Activated CD4-positive, alpha-beta memory T cell treated with anti-CD3 and anti-CD28 coated beads for 36 hours (primary cell): Measurements from ENCODE around the gene OPRPN. TPM values are rescaled to one million over a fixed set of nuclear protein-coding genes. Genes with fewer than 3 reads are reported as not detected.

Experiments
- CTCF ChIA-PET: fragments of 350-600 bp; sonication (Branson Sonifier 250); formaldehyde crosslinking; loops from one replicate; lab custom pipeline; 2021; ENCODE audit warnings: antibody characterized with exemption, inconsistent platforms; lab: Charles Lee
- POLR2A ChIA-PET: fragments of 350-600 bp; sonication (Branson Sonifier 250); formaldehyde crosslinking; loops from one replicate; lab custom pipeline; 2021; ENCODE audit warnings: antibody characterized with exemption; lab: Charles Lee
- DNase-seq: peaks from one replicate; pipeline ENCODE4 v3.0.0-alpha.2; 2020
- H3K27ac Mint-ChIP-seq: one replicate; pipeline ENCODE4 v1.8.0; 2021; ENCODE audit warnings: mixed read lengths
- H3K27me3 Mint-ChIP-seq: one replicate; pipeline ENCODE4 v1.8.0; 2021; ENCODE audit warnings: mixed read lengths
- H3K36me3 Mint-ChIP-seq: one replicate; pipeline ENCODE4 v1.8.0; 2021; ENCODE audit warnings: mixed read lengths
- H3K4me1 Mint-ChIP-seq: one replicate; pipeline ENCODE4 v1.8.0; 2021; ENCODE audit warnings: low read depth, mixed read lengths
- H3K4me3 Mint-ChIP-seq: one replicate; pipeline ENCODE4 v1.8.0; 2021; ENCODE audit warnings: mild to moderate bottlenecking, mixed read lengths
- H3K9me3 Mint-ChIP-seq: one replicate; pipeline ENCODE4 v1.8.0; 2021; ENCODE audit warnings: mixed read lengths
- intact Hi-C: fragments of 100-400 bp; cut with micrococcal nuclease; formaldehyde crosslinking; loops from one replicate; pipeline ENCODE4 v1.15.1; 2023
- total RNA-seq, 2 experiments: library from RNA; stranded (reverse); gene quantifications; one replicate each; pipeline ENCODE4 v1.2.3, GENCODE V29; 2021

The OPRPN gene
- total RNA-seq, 2 experiments from 2014 or later = not detected

- Mint-ChIP-seq H3K36me3 (no peaks in the 10 kb centered on the region), H3K9me3 (no peaks in the 10 kb centered on the region), H3K27me3 (no peaks in the 10 kb centered on the region), H3K27ac (no peak overlapping the region), H3K4me3 (no peak overlapping the region), H3K4me1 (no peaks in the 10 kb centered on the region)
- intact Hi-C loops = no loop called here
- ChIA-PET POLR2A (interaction anchor here (0.6 kb wide), 1 partner anchor 1125 kb away, joined by 3 read pairs; no protein-coding TSS in a partner anchor), CTCF (interaction anchor here (0.6 kb wide), 1 partner anchor 257 kb away, joined by 3 read pairs; no protein-coding TSS in a partner anchor)
- DNase-seq = no peak
These were observed 1.6 kb downstream of the OPRPN start for GRCh38 chr4:70399319-70399718.

DNA sequence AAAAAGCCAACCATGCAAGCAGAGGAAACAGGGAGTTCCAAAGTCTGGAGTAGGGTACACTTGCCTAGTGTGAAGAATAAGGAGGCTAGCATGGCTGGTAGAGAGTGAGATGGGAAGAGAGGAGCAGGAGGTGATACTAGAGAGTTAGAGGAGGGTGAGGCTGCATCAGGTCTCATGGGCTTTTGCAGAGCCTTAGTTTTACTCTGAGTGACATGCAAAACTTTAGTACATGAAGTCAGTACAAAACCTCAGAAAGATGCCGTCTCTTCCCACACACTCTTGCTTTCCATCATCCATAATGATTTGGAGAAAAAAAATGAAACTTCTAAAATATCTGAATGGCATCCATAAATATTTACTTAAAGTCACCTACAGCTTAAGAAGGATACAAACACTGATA is 5.0 kb downstream of the OPRPN start:
- CTCF ChIA-PET = no interaction called here
- Mint-ChIP-seq H3K4me1 (no peaks in the 10 kb centered on the region), H3K27ac (no peak overlapping the region), H3K36me3 (no peaks in the 10 kb centered on the region), H3K9me3 (no peaks in the 10 kb centered on the region), H3K4me3 (no peak overlapping the region), H3K27me3 (no peaks in the 10 kb centered on the region)
- POLR2A ChIA-PET = no interaction called here
- intact Hi-C loops = no loop called here
- no peak for DNase-seq

GRCh38 chr4:70405765-70406164 is 8.0 kb downstream of the OPRPN start:
- DNase-seq = no peak

DNA sequence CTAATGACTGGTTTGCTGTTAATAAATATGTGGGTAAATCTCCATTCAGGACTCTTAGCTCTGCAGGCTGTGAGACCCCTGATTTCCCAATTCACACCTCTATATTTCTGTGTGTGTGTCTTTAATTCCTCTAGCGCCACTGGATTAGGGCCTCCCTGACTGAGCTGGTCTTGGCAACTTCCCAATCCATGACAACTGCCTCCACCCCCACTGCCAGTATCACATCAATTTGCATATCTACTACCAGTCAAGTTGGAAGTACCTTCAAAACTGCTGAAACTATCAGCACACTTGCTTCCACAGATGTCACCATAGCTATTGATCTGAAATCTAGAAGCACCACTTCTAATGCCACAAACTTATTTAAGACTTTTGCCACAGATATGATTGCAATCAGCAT is 27.6 kb downstream of the OPRPN start:
- peaks cover 8% of the 10 kb centered on the region for H3K9me3 Mint-ChIP-seq
- ChIA-PET POLR2A (no interaction called here), CTCF (no interaction called here)
- H3K4me1 Mint-ChIP-seq = no peaks in the 10 kb centered on the region
- H3K4me3 Mint-ChIP-seq = no peak overlapping the region
- intact Hi-C loops = no loop called here
- no peaks in the 10 kb centered on the region for H3K27me3 Mint-ChIP-seq
- H3K36me3 Mint-ChIP-seq = no peaks in the 10 kb centered on the region
- H3K27ac Mint-ChIP-seq = no peak overlapping the region
- no peak for DNase-seq

More at GRCh38 chr4:70405765-70406164, 8.0 kb downstream of the OPRPN start:
- intact Hi-C loops = no loop called here
- H3K27me3 Mint-ChIP-seq = no peaks in the 10 kb centered on the region
- H3K27ac Mint-ChIP-seq = no peak overlapping the region
- H3K36me3 Mint-ChIP-seq = no peaks in the 10 kb centered on the region
- ChIA-PET POLR2A (no interaction called here), CTCF (no interaction called here)
- no peaks in the 10 kb centered on the region for H3K9me3 Mint-ChIP-seq
- H3K4me3 Mint-ChIP-seq = no peak overlapping the region
- H3K4me1 Mint-ChIP-seq = no peaks in the 10 kb centered on the region

- Mint-ChIP-seq H3K27me3 (no peaks in the 10 kb centered on the region), H3K27ac (no peak overlapping the region), H3K9me3 (peaks cover 8% of the 10 kb centered on the region), H3K36me3 (no peaks in the 10 kb centered on the region), H3K4me1 (no peaks in the 10 kb centered on the region), H3K4me3 (no peak overlapping the region)
- POLR2A ChIA-PET = no interaction called here
- intact Hi-C loops = no loop called here
- DNase-seq = no peak
- CTCF ChIA-PET = no interaction called here
These were observed 29.0 kb downstream of the OPRPN start for GRCh38 chr4:70426789-70427188.

DNA sequence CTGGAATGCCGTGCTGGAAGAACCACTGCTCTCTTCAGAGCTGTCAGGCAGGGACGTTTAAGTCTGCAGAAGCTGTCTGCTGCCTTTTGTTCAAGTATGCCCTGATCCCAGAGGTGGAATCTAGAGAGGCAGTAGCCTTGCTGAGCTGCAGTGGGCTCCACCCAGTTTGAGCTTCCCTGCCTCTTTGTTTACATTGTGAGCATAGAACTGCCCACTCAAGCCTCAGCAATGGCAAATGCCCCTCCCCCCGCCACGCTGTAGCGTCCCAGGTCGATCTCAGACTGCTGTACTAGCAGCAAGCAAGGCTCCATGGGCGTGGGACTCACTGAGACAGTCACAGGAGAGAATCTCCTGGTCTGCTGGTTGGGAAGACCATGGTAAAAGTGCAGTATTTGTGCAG is 39.5 kb downstream of the OPRPN start:
- Mint-ChIP-seq H3K36me3 (no peaks in the 10 kb centered on the region), H3K27ac (no peak overlapping the region), H3K4me1 (no peaks in the 10 kb centered on the region), H3K4me3 (no peak overlapping the region), H3K9me3 (peaks cover 2% of the 10 kb centered on the region), H3K27me3 (peaks cover 2% of the 10 kb centered on the region)
- intact Hi-C loops = no loop called here
- ChIA-PET POLR2A (no interaction called here), CTCF (no interaction called here)
- no peak for DNase-seq

DNA sequence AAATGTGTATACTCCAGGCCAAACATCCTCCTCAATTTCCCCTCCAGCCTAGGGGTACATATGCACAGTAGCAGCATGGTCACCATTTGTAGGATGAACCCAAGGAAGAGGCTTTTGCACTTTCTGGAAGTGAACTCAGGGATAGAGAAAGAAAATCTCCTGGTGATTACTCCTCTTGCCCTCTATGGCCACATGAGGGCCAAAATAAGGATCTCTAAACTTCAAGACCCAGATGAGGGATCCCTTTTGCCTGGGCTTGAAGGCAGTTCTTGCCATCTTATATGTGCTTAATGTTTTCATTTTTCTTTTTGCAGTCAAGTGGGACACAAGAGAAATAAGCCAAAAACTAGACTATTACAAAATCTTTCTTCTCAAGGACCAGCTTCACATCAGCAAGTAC is 44.7 kb downstream of the OPRPN start:
- POLR2A ChIA-PET = no interaction called here
- Mint-ChIP-seq H3K4me1 (no peaks in the 10 kb centered on the region), H3K27me3 (peaks cover 2% of the 10 kb centered on the region), H3K27ac (no peak overlapping the region), H3K4me3 (no peak overlapping the region), H3K9me3 (no peaks in the 10 kb centered on the region), H3K36me3 (no peaks in the 10 kb centered on the region)
- CTCF ChIA-PET = no interaction called here
- intact Hi-C loops = no loop called here
- no peak for DNase-seq

DNA sequence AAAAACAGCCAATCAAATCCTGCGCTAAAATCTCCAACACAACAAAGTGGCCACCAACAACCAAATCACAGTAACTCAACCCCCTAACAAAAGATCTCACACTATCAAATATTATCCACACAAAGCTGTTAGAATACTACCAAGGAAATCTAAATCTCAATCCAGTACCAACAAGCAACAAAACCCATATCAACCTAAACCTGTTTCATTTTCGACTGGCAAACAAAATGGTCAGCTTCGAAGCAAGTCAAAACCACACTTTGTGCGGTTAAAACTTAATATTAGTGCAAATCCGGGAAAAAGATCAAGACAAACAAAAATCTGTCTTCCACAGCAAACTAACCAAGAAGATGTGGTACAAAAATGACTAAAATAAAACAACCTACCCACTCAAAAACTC is 45.6 kb downstream of the OPRPN start:
- no peak for DNase-seq
- Mint-ChIP-seq H3K9me3 (no peaks in the 10 kb centered on the region), H3K4me3 (no peak overlapping the region), H3K27me3 (peaks cover 2% of the 10 kb centered on the region), H3K4me1 (no peaks in the 10 kb centered on the region), H3K27ac (no peak overlapping the region), H3K36me3 (no peaks in the 10 kb centered on the region)
- ChIA-PET CTCF (no interaction called here), POLR2A (no interaction called here)
- intact Hi-C loops = no loop called here

- CTCF ChIA-PET = no interaction called here
- Mint-ChIP-seq H3K27ac (no peak overlapping the region), H3K36me3 (no peaks in the 10 kb centered on the region), H3K4me1 (no peaks in the 10 kb centered on the region), H3K9me3 (no peaks in the 10 kb centered on the region), H3K4me3 (no peak overlapping the region), H3K27me3 (no peaks in the 10 kb centered on the region)
- POLR2A ChIA-PET = no interaction called here
- intact Hi-C loops = no loop called here
- DNase-seq = no peak
These were observed 51.5 kb downstream of the OPRPN start for GRCh38 chr4:70449220-70449619.

DNA sequence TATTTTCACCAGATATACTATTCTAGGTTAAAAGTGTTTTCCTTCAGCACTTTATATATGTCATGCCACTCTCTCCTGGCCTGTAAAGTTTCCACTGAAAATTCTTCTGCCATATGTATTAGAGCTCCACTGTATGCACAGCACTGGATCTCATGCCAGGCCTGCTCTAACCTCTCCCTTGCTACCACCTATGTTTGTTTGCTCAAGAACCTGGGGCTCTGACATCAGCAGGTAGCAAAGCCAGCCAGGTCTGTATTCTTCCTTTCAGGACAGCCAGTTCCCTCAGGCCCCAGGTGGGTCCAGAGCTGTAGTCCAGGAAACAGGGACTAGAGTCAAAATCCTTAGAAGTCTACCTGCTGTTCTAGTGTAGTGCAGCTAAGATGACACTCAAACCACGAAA is 55.2 kb downstream of the OPRPN start:
- Mint-ChIP-seq H3K27me3 (no peaks in the 10 kb centered on the region), H3K9me3 (no peaks in the 10 kb centered on the region), H3K4me3 (no peak overlapping the region), H3K27ac (no peak overlapping the region), H3K4me1 (no peaks in the 10 kb centered on the region), H3K36me3 (no peaks in the 10 kb centered on the region)
- DNase-seq = no peak
- POLR2A ChIA-PET = no interaction called here
- intact Hi-C loops = no loop called here
- CTCF ChIA-PET = interaction anchor here (1.1 kb wide), 1 partner anchor 26 kb away, joined by 3 read pairs; no protein-coding TSS in a partner anchor

Other genes starting within 250 kb of the OPRPN start
- gene PRR27, start 243.7 kb upstream of the OPRPN start, total RNA-seq = not detected
- gene ODAM, start 202.2 kb upstream of the OPRPN start, total RNA-seq = not detected
- gene FDCSP, start 171.8 kb upstream of the OPRPN start, total RNA-seq = not detected
- not detected for gene CSN3, start 155.3 kb upstream of the OPRPN start, total RNA-seq
- gene CABS1, start 63.0 kb upstream of the OPRPN start, total RNA-seq = not detected
- not detected for gene SMR3A, start 37.2 kb upstream of the OPRPN start, total RNA-seq
- gene SMR3B, start 14.8 kb upstream of the OPRPN start, total RNA-seq = not detected
- not detected for gene MUC7, start 74.3 kb downstream of the OPRPN start, total RNA-seq
- gene AMTN, start 120.6 kb downstream of the OPRPN start, total RNA-seq = not detected
- gene AMBN, start 194.3 kb downstream of the OPRPN start, total RNA-seq = not detected
- gene ENAM, start 230.8 kb downstream of the OPRPN start, total RNA-seq = not detected